Astrocyte of the spinal cord (primary cell): ENCODE data around the gene SUPT20H.

Experiments
- DNase-seq: peaks from one replicate; pipeline ENCODE4 v3.0.0; 2011; ENCODE audit warnings: low read depth, low spot score
- H3K4me3 ChIP-seq: 2 replicates; pipeline ENCODE4 v1.5.1; 2011; ENCODE audit warnings: low read depth, mild to moderate bottlenecking, low read length, moderate library complexity
- in situ Hi-C: cut with HindIII; loops from 2 replicates; pipeline ENCODE4 v1.10.0; 2017; ENCODE audit warnings: low sequenced_read_pairs
- TF ChIP-seq, protein P1 (sequence below): IDR thresholded peaks from 2 replicates; pipeline ENCODE4 v1.5.1; 2012; ENCODE audit warnings: low read depth, mild to moderate bottlenecking, low read length, inconsistent platforms

Gene SUPT20H

DNA sequence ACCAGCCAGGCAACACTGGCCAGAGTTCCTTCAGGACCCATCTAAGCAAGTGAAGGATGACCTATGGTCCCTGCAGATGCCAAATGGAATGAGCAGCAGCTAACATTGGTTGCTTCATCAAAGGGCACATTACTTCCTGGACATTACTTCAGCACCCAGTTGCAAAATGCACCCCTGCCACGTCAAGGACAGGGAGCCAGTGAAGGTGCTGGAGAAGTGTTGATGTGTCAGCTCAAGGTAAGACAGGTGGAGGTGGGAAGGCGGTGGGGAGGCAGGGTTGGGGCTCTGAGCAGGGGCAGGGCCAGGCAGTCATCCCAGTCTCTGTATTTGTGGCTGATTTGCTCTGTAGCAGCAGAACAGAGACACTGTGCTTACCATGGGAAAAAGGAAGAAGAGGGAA, 31.4 kb upstream of the SUPT20H start:
- in situ Hi-C loops, result no loop called here
- H3K4me3 ChIP-seq, result no peak overlapping the region
- no peak for DNase-seq
- TF ChIP-seq, protein P1, sequence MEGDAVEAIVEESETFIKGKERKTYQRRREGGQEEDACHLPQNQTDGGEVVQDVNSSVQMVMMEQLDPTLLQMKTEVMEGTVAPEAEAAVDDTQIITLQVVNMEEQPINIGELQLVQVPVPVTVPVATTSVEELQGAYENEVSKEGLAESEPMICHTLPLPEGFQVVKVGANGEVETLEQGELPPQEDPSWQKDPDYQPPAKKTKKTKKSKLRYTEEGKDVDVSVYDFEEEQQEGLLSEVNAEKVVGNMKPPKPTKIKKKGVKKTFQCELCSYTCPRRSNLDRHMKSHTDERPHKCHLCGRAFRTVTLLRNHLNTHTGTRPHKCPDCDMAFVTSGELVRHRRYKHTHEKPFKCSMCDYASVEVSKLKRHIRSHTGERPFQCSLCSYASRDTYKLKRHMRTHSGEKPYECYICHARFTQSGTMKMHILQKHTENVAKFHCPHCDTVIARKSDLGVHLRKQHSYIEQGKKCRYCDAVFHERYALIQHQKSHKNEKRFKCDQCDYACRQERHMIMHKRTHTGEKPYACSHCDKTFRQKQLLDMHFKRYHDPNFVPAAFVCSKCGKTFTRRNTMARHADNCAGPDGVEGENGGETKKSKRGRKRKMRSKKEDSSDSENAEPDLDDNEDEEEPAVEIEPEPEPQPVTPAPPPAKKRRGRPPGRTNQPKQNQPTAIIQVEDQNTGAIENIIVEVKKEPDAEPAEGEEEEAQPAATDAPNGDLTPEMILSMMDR, result no peak

DNA sequence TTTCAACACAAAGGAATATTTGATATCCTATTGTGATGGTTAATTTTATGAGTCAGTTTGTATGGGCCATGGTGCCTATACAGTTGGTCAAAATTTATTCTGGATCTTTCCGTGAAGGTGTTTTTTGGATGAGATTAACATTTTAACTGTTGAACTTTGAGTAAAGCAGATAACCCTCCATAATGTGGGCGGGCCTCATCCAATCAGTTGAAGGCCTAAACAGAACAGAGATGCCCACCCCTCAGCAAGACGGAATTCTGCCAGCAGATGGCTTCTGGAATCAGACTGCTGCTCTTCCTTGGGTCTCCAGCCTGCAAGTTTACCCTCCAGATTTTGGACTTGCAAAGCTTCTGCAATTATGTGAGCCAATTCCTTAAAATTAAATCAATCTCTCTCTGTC, 30.0 kb upstream of the SUPT20H start:
- in situ Hi-C loops, result no loop called here
- DNase-seq, result no peak
- TF ChIP-seq, protein P1, result no peak
- H3K4me3 ChIP-seq, result no peak overlapping the region

DNA sequence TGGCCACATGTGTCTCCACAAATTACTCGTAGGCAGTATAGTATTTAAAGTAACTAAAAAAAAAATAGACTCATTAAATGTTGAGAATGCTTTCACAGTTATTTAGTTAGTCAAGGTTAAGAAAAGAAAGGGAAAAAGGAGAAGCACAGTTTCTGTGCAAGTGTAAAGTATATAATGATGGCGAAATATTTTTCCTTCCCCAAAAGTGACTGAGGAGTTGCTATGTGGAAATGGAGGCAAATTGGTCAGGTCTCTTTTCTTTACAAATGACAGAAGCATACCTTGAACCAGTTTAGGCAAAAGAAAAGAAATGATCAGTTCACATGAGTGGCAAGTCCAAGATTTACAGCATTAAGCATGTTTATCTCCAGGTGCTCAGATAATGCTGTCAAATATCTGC, 28.0 kb upstream of the SUPT20H start:
- DNase-seq, result no peak
- TF ChIP-seq, protein P1, result no peak
- in situ Hi-C loops, result no loop called here
- H3K4me3 ChIP-seq, result no peak overlapping the region

DNA sequence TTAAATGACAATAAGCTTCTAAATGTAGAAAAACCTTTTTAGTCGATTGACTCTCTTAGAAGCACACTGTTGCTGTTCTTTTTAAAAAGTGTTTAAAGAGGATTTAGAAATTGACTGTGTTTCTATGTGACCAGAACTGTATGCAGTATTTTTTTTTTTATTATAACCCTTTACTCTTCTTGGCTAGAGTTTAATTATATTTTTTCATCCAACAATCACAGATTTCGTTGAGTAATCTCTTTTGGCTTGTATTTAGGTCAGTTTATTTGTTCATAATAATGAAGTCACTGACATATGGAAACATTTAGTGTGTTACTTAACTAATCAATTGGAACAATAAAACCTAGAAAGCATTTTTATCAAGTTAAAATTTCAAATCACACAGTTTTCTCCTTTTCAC, 26.1 kb upstream of the SUPT20H start:
- DNase-seq, result no peak
- TF ChIP-seq, protein P1, result no peak
- in situ Hi-C loops, result no loop called here

GRCh38 chr13:37076818-37077217, 17.3 kb upstream of the SUPT20H start:
- DNase-seq, result no peak
- in situ Hi-C loops, result no loop called here
- TF ChIP-seq, protein P1, result no peak
- no peak overlapping the region for H3K4me3 ChIP-seq

More for the DNA sequence above, 26.1 kb upstream of the SUPT20H start:
- H3K4me3 ChIP-seq, result no peak overlapping the region

- no peak overlapping the region for H3K4me3 ChIP-seq
- DNase-seq, result no peak
- TF ChIP-seq, protein P1, result no peak
- in situ Hi-C loops, result no loop called here
Measured at GRCh38 chr13:37075164-37075563, 15.7 kb upstream of the SUPT20H start.

GRCh38 chr13:37074703-37075102, 15.2 kb upstream of the SUPT20H start:
- TF ChIP-seq, protein P1, result peak; percentile 22
- in situ Hi-C loops, result no loop called here
- no peak overlapping the region for H3K4me3 ChIP-seq
- peak; percentile 55 for DNase-seq
